ENCODE results near the gene PHACTR2.
"Not testable (repeated sequence)": the region's sequence is repeated elsewhere in the genome, so short reads cannot be mapped to it uniquely, and the experiment has no call there.

PHACTR2 gene

DNA sequence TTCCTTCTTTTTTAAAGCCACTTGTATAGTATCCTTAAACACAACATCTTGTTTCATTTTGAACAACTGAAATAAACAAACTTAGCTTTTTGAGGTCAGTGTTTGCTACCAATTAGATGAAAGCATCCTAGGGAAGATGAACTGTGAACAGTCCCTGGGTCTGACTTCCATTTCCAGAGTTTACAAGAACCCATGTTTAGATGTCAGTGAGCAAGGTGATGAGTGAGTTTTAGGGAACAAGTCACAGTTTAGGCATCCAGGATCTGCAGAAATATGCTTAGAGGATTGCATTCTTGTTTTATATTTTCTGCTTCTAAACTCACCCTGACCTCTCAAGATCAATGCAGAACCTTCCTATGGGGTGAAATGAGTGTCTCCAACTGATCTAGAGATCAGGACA lies 189.5 kb downstream of the PHACTR2 start:
- DNase-seq (ENCODE audit: low read depth): no peak

DNA sequence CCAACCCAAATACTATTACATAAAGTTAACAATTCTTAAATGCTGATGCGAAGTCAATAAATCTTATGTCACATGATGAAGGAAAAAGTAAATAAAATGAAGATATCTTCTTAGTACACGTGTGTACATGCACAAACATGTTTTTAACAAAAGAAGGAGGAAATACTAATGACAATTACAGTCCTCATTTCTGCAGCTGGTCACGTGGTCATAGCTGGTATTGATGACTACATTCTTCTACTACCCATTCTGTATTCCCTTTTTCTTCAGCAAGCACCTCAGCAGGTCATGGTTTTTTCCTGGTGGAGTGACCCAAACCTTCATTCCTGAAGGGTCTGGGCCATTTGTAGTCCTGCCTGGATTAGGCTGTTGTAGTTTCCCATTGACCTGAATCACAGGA lies 191.0 kb downstream of the PHACTR2 start:
- DNase-seq (ENCODE audit: low read depth): not testable (repeated sequence)

DNA sequence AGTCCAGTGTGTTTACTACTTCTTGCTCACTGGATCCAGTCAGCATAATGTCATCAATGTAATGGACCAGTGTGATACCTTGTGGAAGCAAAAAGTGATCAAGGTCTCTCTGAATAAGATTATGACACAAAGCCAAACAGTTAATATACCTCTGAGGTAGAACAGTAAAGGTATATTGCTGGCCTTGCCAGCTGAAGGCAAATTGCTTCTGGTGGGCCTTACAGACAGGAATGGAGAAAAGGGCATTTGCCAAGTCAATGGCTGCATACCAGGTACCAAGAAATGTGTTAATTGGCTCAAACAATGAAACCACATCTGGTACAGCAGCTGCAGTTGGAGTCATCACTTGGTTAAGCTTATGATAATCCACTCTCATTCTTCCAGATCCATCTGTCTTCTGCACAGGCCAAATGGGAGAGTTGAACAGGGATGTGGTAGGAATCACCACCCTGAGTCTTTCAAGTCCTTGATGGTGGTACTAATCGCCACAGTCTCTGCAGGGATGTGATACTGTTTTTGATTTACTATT lies 193.5 kb downstream of the PHACTR2 start:
- DNase-seq (ENCODE audit: low read depth): not testable (repeated sequence)

- no peak for DNase-seq (ENCODE audit: low read depth)
Measured at GRCh38 chr6:143872201-143872600, 194.4 kb downstream of the PHACTR2 start.

DNA sequence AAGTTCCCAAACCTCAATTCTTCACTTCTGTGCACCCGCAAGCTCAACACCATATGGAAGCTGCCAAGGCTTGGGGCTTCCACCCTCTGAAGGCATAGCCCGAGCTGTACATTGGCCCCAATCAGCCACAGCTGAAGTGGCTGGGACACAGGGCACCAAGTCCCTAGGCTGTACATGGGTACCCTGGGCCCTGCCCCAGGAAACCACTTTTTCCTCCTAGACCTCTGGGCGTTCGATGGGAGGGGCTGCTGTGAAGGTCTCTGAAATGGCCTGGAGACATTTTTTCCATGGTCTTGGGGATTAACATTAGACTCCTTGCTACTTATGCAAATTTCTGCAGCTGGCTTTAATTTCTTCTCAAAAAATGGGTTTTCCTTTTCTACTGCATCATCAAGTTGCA lies 195.8 kb downstream of the PHACTR2 start:
- not testable (repeated sequence) for DNase-seq (ENCODE audit: low read depth)

- not testable (repeated sequence) for DNase-seq (ENCODE audit: low read depth)
Measured at GRCh38 chr6:143874503-143874902, 196.7 kb downstream of the PHACTR2 start.

GRCh38 chr6:143877584-143878271 lies 200.0 kb downstream of the PHACTR2 start:
- no peak for DNase-seq (ENCODE audit: low read depth)

DNA sequence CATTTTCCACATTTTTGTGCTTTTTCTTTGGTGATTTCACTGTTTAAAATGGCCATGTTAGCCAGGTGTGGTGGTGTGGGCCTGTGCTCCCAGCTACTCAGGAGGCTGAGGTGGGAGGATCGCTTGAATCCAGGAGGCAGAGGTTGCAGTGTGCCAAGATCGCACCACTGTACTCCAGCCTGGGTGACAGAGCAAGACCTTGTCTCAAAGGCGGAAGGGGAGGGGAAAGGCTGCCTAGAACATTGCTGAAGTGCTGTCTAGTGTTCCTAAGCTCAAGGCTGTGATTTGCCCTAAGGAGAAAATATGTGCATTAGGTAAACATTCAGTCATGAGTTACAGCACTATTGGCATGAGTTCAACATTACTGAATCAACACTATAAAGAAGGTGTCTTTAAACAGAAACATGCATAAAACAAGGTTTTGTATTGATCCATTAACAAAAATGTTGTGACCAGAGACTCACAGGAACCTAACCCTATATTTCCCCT lies 200.6 kb downstream of the PHACTR2 start:
- no peak for DNase-seq (ENCODE audit: low read depth)

GRCh38 chr6:143880412-143880811 lies 202.6 kb downstream of the PHACTR2 start:
- DNase-seq (ENCODE audit: low read depth): no peak
